Measurements from ENCODE around the gene FGF18. TPM values are rescaled to one million over a fixed set of nuclear protein-coding genes. Genes with fewer than 3 reads are reported as not detected.

Gene FGF18
- total RNA-seq, 6 donors from 2014 or later: 0.44 to 4.6 (median 1.4) TPM

DNA sequence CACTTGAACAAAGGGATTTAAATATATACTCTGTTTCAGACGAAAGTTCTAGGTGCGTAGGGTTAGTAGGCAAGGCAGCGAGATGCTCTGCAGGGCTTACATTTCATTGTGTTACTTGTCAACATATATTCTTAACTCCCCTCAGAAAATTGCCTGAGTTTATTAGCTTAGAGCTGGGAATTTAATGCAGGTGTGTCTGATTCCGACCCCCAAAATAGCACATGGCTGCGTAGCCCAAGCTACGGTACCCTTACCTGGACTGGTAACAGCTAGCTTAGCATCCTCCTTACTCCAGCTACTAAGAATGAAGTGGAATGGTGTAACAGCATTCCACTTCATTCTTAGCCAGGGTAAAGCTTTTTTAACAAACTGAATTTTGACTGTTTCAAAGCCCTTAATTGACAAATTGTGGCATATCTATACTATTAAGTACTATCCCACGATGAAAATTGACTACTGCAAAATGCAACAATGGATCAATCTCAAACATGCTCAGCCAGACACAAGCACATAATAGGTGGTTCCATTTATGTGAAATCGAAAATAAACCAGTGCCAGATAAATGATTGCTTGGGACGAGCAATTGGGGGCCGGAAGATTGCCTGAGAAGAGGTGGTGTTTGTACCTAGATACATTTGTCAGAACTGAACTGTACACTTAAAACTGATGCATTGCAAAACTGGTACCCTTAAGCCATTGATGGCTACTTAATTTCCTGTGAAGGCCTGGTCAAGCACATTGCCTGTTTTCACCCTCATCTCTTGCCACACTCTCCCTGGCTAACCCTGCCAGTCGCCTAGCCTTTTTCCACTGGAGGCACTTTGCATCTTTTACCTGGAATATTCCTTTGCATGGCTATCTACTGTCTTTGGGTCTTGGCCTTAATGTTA lies 3.0 kb upstream of the FGF18 start:
- 91% methylated on average over 11 of the region's 11 CpGs for WGBS, 2 donors
- TF ChIP-seq POLR2A (IDR thresholded peaks at IDR 0.05) (no peak), EP300 (IDR thresholded peaks at IDR 0.05) (no peak), POLR2AphosphoS5 (IDR thresholded peaks at IDR 0.05) (no peak)
- TF ChIP-seq, protein P1, sequence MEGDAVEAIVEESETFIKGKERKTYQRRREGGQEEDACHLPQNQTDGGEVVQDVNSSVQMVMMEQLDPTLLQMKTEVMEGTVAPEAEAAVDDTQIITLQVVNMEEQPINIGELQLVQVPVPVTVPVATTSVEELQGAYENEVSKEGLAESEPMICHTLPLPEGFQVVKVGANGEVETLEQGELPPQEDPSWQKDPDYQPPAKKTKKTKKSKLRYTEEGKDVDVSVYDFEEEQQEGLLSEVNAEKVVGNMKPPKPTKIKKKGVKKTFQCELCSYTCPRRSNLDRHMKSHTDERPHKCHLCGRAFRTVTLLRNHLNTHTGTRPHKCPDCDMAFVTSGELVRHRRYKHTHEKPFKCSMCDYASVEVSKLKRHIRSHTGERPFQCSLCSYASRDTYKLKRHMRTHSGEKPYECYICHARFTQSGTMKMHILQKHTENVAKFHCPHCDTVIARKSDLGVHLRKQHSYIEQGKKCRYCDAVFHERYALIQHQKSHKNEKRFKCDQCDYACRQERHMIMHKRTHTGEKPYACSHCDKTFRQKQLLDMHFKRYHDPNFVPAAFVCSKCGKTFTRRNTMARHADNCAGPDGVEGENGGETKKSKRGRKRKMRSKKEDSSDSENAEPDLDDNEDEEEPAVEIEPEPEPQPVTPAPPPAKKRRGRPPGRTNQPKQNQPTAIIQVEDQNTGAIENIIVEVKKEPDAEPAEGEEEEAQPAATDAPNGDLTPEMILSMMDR (IDR thresholded peaks at IDR 0.05): no peak

DNA sequence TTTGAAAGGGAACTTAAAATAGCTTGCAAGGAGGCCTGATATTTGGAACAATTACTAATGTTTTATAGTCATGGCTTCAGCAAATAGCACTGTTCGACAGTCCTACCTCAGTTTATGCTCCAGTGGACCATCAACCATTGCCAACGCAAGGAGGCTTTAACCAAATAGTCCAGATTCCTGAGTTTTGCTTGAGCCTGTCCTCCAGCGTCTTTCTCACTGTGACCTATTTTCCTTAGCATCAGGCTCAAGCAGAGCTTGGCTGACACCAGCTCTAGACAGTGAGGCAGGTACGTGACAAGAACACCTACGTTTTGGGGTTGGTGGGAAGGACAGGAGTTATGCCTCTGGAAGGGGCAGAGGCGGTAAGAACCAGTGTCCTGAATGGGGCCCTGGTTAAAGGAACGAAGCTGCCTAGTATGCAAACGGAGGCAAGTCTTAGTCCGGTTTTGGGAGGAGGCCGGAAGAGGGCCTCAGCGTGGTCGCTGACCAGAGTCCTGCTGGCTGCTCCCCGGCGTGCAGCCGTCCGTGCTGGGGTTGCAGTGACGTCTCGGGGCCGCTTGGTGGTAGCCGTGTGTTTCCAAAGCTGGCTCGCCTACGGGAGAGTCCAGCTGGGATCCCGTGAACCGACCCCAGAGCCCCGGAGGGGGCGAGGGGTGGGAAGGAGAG lies 998 bp upstream of the FGF18 start:
- DNase-seq: peak; percentile 76 to 92
- H3K36me3 ChIP-seq: peaks cover 0 to 3% (median under 1%) of the 10 kb centered on the region in 4 donors
- WGBS, 2 donors: 13 to 44% methylated on average over 8 to 26 of the region's 26 CpGs
- TF ChIP-seq POLR2A (IDR thresholded peaks at IDR 0.05): no peak
- TF ChIP-seq, protein P1 (IDR thresholded peaks at IDR 0.05): peak; percentile 92 to 97 (median 94)
- H3K4me3 ChIP-seq: peak overlapping the region in 3 of 4 donors; percentile 46 to 52 (median 52)
- H3K27ac ChIP-seq: no peak overlapping the region
- peak; percentile 90 for ATAC-seq (ENCODE audit: low FRiP score in 2 of 2)
- peaks cover 0 to 14% (median 0%) of the 10 kb centered on the region in 4 donors for H3K27me3 ChIP-seq
- H3K4me1 ChIP-seq: peaks cover 28 to 33% (median 29%) of the 10 kb centered on the region in 4 donors
- H3K9me3 ChIP-seq: no peaks in the 10 kb centered on the region

More for the DNA sequence above, 3.0 kb upstream of the FGF18 start:
- DNase-seq (no peak), ATAC-seq (ENCODE audit: low FRiP score in 2 of 2) (no peak)
- no peak overlapping the region for H3K27ac ChIP-seq
- H3K4me3 ChIP-seq: no peak overlapping the region
- peaks cover 0 to 14% (median 0%) of the 10 kb centered on the region in 4 donors for H3K27me3 ChIP-seq
- H3K4me1 ChIP-seq: peaks cover 28 to 31% (median 29%) of the 10 kb centered on the region in 4 donors
- H3K36me3 ChIP-seq: peaks cover 0 to 22% (median 11%) of the 10 kb centered on the region in 4 donors
- H3K9me3 ChIP-seq: no peaks in the 10 kb centered on the region

DNA sequence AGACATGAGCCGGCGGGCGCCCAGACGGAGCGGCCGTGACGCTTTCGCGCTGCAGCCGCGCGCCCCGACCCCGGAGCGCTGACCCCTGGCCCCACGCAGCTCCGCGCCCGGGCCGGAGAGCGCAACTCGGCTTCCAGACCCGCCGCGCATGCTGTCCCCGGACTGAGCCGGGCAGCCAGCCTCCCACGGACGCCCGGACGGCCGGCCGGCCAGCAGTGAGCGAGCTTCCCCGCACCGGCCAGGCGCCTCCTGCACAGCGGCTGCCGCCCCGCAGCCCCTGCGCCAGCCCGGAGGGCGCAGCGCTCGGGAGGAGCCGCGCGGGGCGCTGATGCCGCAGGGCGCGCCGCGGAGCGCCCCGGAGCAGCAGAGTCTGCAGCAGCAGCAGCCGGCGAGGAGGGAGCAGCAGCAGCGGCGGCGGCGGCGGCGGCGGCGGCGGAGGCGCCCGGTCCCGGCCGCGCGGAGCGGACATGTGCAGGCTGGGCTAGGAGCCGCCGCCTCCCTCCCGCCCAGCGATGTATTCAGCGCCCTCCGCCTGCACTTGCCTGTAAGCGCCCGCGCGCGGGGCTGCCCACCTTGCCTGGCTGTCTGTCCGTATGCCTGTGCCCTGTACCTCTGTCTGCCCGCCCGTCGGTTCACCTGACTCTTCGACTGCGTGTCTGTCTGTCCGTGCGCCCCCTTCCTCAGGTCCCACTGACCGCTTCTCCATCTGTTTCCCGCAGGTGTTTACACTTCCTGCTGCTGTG lies 412 bp downstream of the FGF18 start:
- peak in 1 of 2 donors; percentile 34 for ATAC-seq (ENCODE audit: low FRiP score in 2 of 2)
- no peak overlapping the region for H3K27ac ChIP-seq
- WGBS, 2 donors: 0 to 1% methylated on average over 19 to 33 of the region's 95 CpGs
- H3K4me3 ChIP-seq: peak overlapping the region in 3 of 4 donors; percentile 46 to 52 (median 52)
- no peaks in the 10 kb centered on the region for H3K9me3 ChIP-seq
- peak in 1 of 2 donors; percentile 91 for DNase-seq
- H3K36me3 ChIP-seq: no peaks in the 10 kb centered on the region
- TF ChIP-seq POLR2A (IDR thresholded peaks at IDR 0.05) (no peak), EP300 (IDR thresholded peaks at IDR 0.05) (no peak), POLR2AphosphoS5 (IDR thresholded peaks at IDR 0.05) (no peak)
- TF ChIP-seq, protein P1 (IDR thresholded peaks at IDR 0.05): peak in 3 of 6 experiments; percentile 6 to 45 (median 12)
- H3K4me1 ChIP-seq: peaks cover 28 to 33% (median 29%) of the 10 kb centered on the region in 4 donors
- peaks cover 0 to 14% (median 0%) of the 10 kb centered on the region in 4 donors for H3K27me3 ChIP-seq

DNA sequence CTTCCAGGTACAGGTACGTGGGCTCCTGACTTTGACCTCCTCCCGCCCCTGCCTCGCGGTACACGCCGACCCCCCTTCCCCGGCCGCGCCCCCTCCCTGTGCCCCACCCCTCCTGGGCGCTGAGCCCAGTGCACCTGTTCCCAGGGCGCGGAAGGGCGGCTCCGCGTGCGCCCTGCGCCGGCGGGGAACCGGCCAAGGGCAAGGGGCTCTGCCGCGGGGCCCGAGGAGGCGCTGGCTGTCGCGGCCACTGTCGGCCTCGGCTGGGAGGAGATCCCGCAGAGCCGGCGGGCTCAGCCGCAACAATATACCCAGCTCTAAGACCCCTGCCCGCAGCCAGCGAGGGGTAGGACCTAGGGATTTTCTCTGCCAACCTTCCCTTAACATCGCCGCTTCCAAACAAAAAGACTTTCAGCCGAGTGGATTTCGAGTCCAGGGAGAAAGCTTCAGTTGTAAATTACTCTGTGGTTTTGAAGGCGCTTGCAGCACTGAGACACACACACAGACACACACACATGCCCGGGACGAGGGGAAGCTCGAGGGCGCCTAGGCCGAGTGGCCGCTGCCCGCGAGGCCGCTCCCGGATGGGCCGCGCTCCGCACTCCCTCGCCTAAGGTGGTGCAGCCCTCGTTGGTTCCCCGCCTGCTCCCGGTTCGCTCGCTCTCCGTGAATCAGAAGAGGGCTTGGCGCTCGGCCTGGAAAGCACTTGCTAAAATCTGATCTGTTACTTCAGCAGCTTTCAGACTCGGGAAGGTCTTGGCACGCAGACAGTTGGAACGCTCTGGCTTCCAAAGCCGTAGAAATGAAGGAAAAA lies 1.2 kb downstream of the FGF18 start:
- H3K27me3 ChIP-seq: peaks cover 0 to 14% (median 0%) of the 10 kb centered on the region in 4 donors
- no peaks in the 10 kb centered on the region for H3K36me3 ChIP-seq
- TF ChIP-seq, protein P1 (IDR thresholded peaks at IDR 0.05): no peak
- TF ChIP-seq POLR2AphosphoS5 (IDR thresholded peaks at IDR 0.05): no peak
- no peak for TF ChIP-seq EP300 (IDR thresholded peaks at IDR 0.05)
- no peak for TF ChIP-seq POLR2A (IDR thresholded peaks at IDR 0.05)
- H3K4me1 ChIP-seq: peaks cover 28 to 33% (median 29%) of the 10 kb centered on the region in 4 donors
- 7 to 12% methylated on average over 18 to 36 of the region's 65 CpGs for WGBS, 2 donors
- peak; percentile 37 to 55 for ATAC-seq (ENCODE audit: low FRiP score in 2 of 2)
- peak; percentile 78 to 87 for DNase-seq
- H3K9me3 ChIP-seq: no peaks in the 10 kb centered on the region
- peak overlapping the region in 3 of 4 donors; percentile 46 to 52 (median 52) for H3K4me3 ChIP-seq
- H3K27ac ChIP-seq: no peak overlapping the region

All from upper lobe of left lung (tissue), 6 donors.